Measurements from ENCODE around the gene MAFB.

The MAFB gene

GRCh38 chr20:40678286-40678875 is 10.7 kb downstream of the MAFB start:
- Histone ChIP-seq H3K4me3 (ENCODE audit: low read length) (no peak overlapping the region), H3K9ac (ENCODE audit: low read length) (no peak overlapping the region), H3K27me3 (ENCODE audit: control insufficient read depth, insufficient read depth, low read length) (peaks cover 14% of the 10 kb centered on the region), H3K4me1 (ENCODE audit: control insufficient read depth, insufficient read depth, low read length) (no peaks in the 10 kb centered on the region), H3K9me3 (ENCODE audit: control insufficient read depth, low read length) (no peaks in the 10 kb centered on the region), H3K36me3 (ENCODE audit: control insufficient read depth, insufficient read depth, low read length) (no peaks in the 10 kb centered on the region)

DNA sequence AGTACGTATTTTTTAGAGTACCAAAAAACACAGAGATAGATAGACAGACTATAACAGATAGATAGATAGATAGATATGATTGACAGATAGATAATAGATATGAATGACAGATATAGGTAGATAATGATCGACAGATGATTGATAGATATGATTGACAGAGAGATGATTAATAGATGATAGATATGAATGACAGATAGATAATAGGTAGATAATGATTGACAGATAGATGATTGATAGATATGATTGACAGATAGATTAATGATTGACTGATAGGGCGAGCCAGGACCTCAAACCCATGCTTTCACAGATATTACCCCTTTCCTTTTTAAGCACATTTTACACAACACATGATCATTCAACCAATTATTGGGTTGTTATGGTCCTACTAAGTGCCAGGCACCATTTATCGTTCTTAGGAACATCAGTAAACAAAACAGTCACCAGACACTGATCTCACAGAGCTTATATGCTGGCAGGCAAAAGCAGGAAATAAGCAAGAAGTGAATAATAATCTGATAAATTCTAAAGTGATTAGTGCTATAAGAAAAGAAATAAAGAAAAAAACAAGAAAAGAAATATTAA is 11.6 kb downstream of the MAFB start:
- Histone ChIP-seq H3K9ac (ENCODE audit: low read length) (no peak overlapping the region), H3K36me3 (ENCODE audit: control insufficient read depth, insufficient read depth, low read length) (no peaks in the 10 kb centered on the region), H3K9me3 (ENCODE audit: control insufficient read depth, low read length) (no peaks in the 10 kb centered on the region), H3K27me3 (ENCODE audit: control insufficient read depth, insufficient read depth, low read length) (peaks cover 4% of the 10 kb centered on the region), H3K4me3 (ENCODE audit: low read length) (no peak overlapping the region), H3K4me1 (ENCODE audit: control insufficient read depth, insufficient read depth, low read length) (no peaks in the 10 kb centered on the region)

- no peak overlapping the region for H3K9ac ChIP-seq (ENCODE audit: low read length)
- no peaks in the 10 kb centered on the region for H3K4me1 ChIP-seq (ENCODE audit: control insufficient read depth, insufficient read depth, low read length)
- no peak overlapping the region for H3K4me3 ChIP-seq (ENCODE audit: low read length)
- H3K36me3 ChIP-seq (ENCODE audit: control insufficient read depth, insufficient read depth, low read length) = no peaks in the 10 kb centered on the region
- H3K9me3 ChIP-seq (ENCODE audit: control insufficient read depth, low read length) = no peaks in the 10 kb centered on the region
- H3K27me3 ChIP-seq (ENCODE audit: control insufficient read depth, insufficient read depth, low read length) = no peaks in the 10 kb centered on the region
Measured at GRCh38 chr20:40676491-40677269, 12.4 kb downstream of the MAFB start.

DNA sequence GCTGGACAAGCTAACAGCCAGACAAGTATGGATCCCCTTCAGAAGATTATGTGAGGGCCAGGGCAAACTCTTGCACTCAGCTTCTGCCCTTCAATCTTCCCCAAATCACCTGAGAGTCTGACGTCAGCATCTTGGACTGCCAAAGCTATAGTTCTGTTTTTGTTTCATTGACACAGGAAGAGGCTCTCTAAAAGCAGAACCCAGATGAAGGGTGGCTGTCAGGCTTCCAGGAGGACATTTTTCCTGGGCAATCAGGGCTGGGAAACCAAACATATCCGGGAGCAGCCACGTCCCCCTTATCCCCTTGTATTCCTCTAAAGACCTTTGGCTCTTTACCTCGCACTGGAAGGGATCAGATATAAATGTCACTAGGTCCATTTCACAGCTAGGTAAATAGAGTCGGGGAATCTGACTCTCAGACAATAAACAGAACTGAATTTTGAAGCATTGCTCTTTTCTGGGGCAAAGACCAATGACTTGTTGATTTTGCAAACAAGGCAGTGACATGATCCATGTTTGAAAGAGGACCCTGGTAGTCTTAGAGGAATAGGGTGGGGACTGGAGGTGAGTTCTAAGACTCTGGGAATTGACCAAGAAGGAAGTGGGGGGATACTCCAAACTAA is 13.3 kb downstream of the MAFB start:
- Histone ChIP-seq H3K36me3 (ENCODE audit: control insufficient read depth, insufficient read depth, low read length) (no peaks in the 10 kb centered on the region), H3K9ac (ENCODE audit: low read length) (no peak overlapping the region), H3K9me3 (ENCODE audit: control insufficient read depth, low read length) (no peaks in the 10 kb centered on the region), H3K4me3 (ENCODE audit: low read length) (no peak overlapping the region), H3K4me1 (ENCODE audit: control insufficient read depth, insufficient read depth, low read length) (no peaks in the 10 kb centered on the region), H3K27me3 (ENCODE audit: control insufficient read depth, insufficient read depth, low read length) (no peaks in the 10 kb centered on the region)

GRCh38 chr20:40673442-40673841 is 15.6 kb downstream of the MAFB start:
- no peaks in the 10 kb centered on the region for H3K4me1 ChIP-seq (ENCODE audit: control insufficient read depth, insufficient read depth, low read length)
- H3K9ac ChIP-seq (ENCODE audit: low read length) = no peak overlapping the region
- H3K27me3 ChIP-seq (ENCODE audit: control insufficient read depth, insufficient read depth, low read length) = no peaks in the 10 kb centered on the region
- no peaks in the 10 kb centered on the region for H3K9me3 ChIP-seq (ENCODE audit: control insufficient read depth, low read length)
- H3K36me3 ChIP-seq (ENCODE audit: control insufficient read depth, insufficient read depth, low read length) = no peaks in the 10 kb centered on the region
- H3K4me3 ChIP-seq (ENCODE audit: low read length) = no peak overlapping the region

DNA sequence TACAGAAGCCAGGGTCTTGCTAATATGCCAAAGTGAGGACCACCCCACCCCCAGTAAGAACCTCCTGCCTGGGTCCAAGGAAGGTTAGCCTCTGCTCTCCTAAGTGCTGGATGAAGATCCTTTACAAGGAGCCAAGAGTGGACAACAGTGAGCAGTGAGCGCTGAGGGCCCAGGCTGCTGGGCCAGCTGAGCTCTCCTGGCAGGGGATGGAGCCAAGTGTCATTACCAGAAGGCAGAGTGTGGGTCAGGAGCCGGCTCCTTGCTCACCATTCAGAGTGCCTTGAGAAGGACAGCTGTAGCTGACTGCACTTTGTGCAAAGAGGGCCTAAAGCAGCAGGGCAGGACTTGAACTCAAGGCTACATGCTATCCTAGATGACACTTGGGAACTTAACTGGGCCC is 16.9 kb downstream of the MAFB start:
- Histone ChIP-seq H3K9ac (ENCODE audit: low read length) (no peak overlapping the region), H3K4me1 (ENCODE audit: control insufficient read depth, insufficient read depth, low read length) (no peaks in the 10 kb centered on the region), H3K27me3 (ENCODE audit: control insufficient read depth, insufficient read depth, low read length) (no peaks in the 10 kb centered on the region), H3K4me3 (ENCODE audit: low read length) (no peak overlapping the region), H3K9me3 (ENCODE audit: control insufficient read depth, low read length) (no peaks in the 10 kb centered on the region), H3K36me3 (ENCODE audit: control insufficient read depth, insufficient read depth, low read length) (no peaks in the 10 kb centered on the region)

DNA sequence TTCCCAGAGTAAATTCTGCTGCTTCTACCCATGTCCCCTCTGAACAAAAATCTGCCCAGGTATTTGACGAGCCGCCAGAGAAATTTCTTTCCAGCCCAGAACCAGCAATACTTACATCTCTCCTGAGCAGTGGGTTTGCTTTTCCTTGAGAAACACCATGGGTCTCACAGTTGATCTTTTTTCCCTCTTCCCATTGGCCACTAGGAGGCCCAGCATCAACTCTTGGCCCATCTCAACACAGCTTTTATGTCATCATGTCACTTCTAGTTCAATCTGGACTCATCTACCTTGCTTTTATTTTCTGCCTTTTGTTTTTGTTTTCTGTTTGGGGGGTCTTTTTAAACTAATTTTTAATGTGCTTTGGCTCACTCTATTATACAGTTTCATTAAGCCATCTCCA is 18.8 kb downstream of the MAFB start:
- H3K27me3 ChIP-seq (ENCODE audit: control insufficient read depth, insufficient read depth, low read length) = no peaks in the 10 kb centered on the region
- H3K4me3 ChIP-seq (ENCODE audit: low read length) = no peak overlapping the region
- H3K36me3 ChIP-seq (ENCODE audit: control insufficient read depth, insufficient read depth, low read length) = no peaks in the 10 kb centered on the region
- no peaks in the 10 kb centered on the region for H3K9me3 ChIP-seq (ENCODE audit: control insufficient read depth, low read length)
- H3K4me1 ChIP-seq (ENCODE audit: control insufficient read depth, insufficient read depth, low read length) = no peaks in the 10 kb centered on the region
- no peak overlapping the region for H3K9ac ChIP-seq (ENCODE audit: low read length)

- H3K27me3 ChIP-seq (ENCODE audit: control insufficient read depth, insufficient read depth, low read length) = no peaks in the 10 kb centered on the region
- H3K4me3 ChIP-seq (ENCODE audit: low read length) = no peak overlapping the region
- no peaks in the 10 kb centered on the region for H3K4me1 ChIP-seq (ENCODE audit: control insufficient read depth, insufficient read depth, low read length)
Measured at GRCh38 chr20:40669692-40670091, 19.3 kb downstream of the MAFB start.

DNA sequence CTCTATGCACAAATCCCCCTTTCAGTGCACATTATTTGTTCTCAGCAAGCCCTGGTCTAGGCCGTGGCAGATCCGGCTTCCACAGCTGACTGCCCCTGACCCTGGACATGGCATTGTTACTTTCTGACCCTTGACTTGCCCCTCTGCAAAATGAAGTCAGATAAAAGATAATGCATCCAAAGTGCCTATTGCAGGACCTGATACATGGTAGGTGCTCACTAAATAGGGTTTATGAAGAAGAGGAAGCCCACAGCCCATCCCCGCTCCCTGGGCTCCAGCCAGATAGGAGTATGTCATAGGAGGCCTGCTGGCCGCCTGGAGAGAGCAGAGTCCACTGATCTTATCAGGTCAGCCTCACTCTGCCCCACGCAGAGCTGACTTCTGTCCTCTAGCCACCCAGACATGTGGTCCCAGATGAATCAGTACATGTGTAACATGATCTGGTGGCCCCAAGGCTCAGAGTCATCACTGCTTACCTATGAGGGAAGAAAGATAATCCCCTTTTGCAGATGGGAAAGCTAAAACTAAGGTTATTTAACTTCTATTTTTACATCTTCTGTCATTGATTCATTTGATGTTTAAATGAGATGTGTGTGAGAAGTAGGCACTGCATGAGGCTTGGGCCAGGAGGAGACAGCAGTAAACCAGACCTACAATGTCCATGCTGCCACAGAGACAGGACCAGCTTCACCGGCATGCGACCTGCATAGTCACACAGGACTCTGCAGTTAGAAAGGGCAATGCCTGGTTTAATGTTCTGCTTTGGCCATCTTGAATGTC is 20.4 kb downstream of the MAFB start:
- Histone ChIP-seq H3K9ac (ENCODE audit: low read length) (no peak overlapping the region), H3K9me3 (ENCODE audit: control insufficient read depth, low read length) (no peaks in the 10 kb centered on the region), H3K4me1 (ENCODE audit: control insufficient read depth, insufficient read depth, low read length) (no peaks in the 10 kb centered on the region), H3K36me3 (ENCODE audit: control insufficient read depth, insufficient read depth, low read length) (no peaks in the 10 kb centered on the region), H3K27me3 (ENCODE audit: control insufficient read depth, insufficient read depth, low read length) (no peaks in the 10 kb centered on the region), H3K4me3 (ENCODE audit: low read length) (no peak overlapping the region)

More at GRCh38 chr20:40669692-40670091, 19.3 kb downstream of the MAFB start:
- Histone ChIP-seq H3K36me3 (ENCODE audit: control insufficient read depth, insufficient read depth, low read length) (no peaks in the 10 kb centered on the region), H3K9ac (ENCODE audit: low read length) (no peak overlapping the region), H3K9me3 (ENCODE audit: control insufficient read depth, low read length) (no peaks in the 10 kb centered on the region)

DNA sequence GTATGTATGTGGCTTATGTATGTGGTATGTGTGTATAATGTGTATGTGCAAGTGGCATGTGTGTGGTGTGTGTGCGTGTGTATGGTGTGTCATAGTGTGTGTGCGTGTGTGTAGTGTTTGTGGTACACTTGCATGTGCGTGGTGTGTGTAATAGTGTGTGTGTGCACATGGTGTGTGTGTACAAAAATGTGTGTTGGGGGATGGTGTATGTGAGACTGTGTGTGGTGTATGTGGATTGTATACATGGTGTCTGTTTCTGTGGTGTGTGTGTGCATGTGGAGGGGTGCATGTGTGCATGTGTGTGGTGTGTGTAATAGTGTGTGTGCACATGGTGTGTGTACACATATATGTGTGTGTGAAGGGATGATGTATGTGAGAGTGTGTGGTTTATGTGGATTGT is 21.5 kb downstream of the MAFB start:
- no peak overlapping the region for H3K9ac ChIP-seq (ENCODE audit: low read length)
- H3K27me3 ChIP-seq (ENCODE audit: control insufficient read depth, insufficient read depth, low read length) = no peaks in the 10 kb centered on the region
- no peaks in the 10 kb centered on the region for H3K4me1 ChIP-seq (ENCODE audit: control insufficient read depth, insufficient read depth, low read length)
- H3K36me3 ChIP-seq (ENCODE audit: control insufficient read depth, insufficient read depth, low read length) = no peaks in the 10 kb centered on the region
- H3K9me3 ChIP-seq (ENCODE audit: control insufficient read depth, low read length) = no peaks in the 10 kb centered on the region
- H3K4me3 ChIP-seq (ENCODE audit: low read length) = no peak overlapping the region

DNA sequence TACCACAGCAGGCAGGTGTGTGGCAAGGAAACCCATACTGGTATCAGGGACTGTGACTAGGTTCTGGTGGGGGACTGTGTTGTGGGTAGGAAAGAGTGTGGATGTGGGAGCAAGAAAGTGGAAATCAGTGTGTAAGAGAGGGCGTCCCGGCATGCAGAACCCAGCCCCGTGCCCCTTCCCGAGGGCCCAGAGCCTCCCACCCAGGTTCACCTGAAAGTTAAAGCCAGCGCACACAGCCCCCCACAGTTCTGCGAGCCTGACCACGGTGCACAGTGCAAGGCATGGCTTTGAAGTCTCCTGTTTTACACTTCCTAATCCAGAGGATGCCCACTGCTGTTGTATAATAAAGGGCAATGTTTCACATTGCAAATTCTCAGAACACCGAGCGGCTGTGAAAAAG is 22.7 kb downstream of the MAFB start:
- no peaks in the 10 kb centered on the region for H3K9me3 ChIP-seq (ENCODE audit: control insufficient read depth, low read length)
- H3K36me3 ChIP-seq (ENCODE audit: control insufficient read depth, insufficient read depth, low read length) = no peaks in the 10 kb centered on the region
- H3K27me3 ChIP-seq (ENCODE audit: control insufficient read depth, insufficient read depth, low read length) = no peaks in the 10 kb centered on the region
- H3K9ac ChIP-seq (ENCODE audit: low read length) = no peak overlapping the region
- no peaks in the 10 kb centered on the region for H3K4me1 ChIP-seq (ENCODE audit: control insufficient read depth, insufficient read depth, low read length)
- H3K4me3 ChIP-seq (ENCODE audit: low read length) = no peak overlapping the region
